Esophagus squamous epithelium (tissue), 5 donors: ENCODE data around the gene DDX17. TPM values are rescaled to one million over a fixed set of nuclear protein-coding genes. Genes with fewer than 3 reads are reported as not detected.

Experiments
- DNase-seq: peaks from one replicate; lab custom pipeline; 2025; lab: John Stamatoyannopoulos, UW
- H3K27ac ChIP-seq, 4 donors: fragments of 200-600 bp; sonication (generic); one replicate each; pipeline ENCODE4 v1.5.1; 2016 to 2019; ENCODE audit warnings: mild to moderate bottlenecking in 1 of 4
- H3K27me3 ChIP-seq, 4 donors: fragments of 200-600 bp; sonication (generic); 1 replicate in 3 of 4; 2 replicates in 1 of 4; pipeline versions ENCODE4 v1.5.1 to v1.6.0; 2017 to 2021; ENCODE audit warnings: antibody characterized with exemption in 1 of 4
- H3K36me3 ChIP-seq, 3 donors: fragments of 200-600 bp; sonication (generic); one replicate each; pipeline ENCODE4 v1.5.1; 2016 to 2019
- H3K4me1 ChIP-seq, 3 donors: fragments of 200-600 bp; sonication (generic); one replicate each; pipeline ENCODE4 v1.5.1; 2017 to 2019
- H3K4me3 ChIP-seq, 4 donors: fragments of 200-600 bp; sonication (generic); 1 replicate in 3 of 4; 2 replicates in 1 of 4; pipeline ENCODE4 v1.5.1; 2016 to 2019; ENCODE audit warnings: mild to moderate bottlenecking in 2 of 4, moderate library complexity in 1 of 4
- H3K9me3 ChIP-seq, 3 donors: fragments of 200-600 bp; sonication (generic); one replicate each; pipeline ENCODE4 v1.5.1; 2016 to 2019
- CTCF ChIP-seq, 6 experiments: fragments of 450-650 bp in 4 of 6; fragments of 200-600 bp in 2 of 6; sonication (generic) in 2 of 6; IDR thresholded peaks; one replicate each; pipeline ENCODE4 v1.5.1; 2016 to 2019; ENCODE audit warnings: antibody characterized with exemption in 6 of 6, mild to moderate bottlenecking in 4 of 6, moderate library complexity in 4 of 6
- POLR2A ChIP-seq, 4 donors: fragments of 450-650 bp; IDR thresholded peaks; one replicate each; pipeline ENCODE4 v1.6.1; 2017; ENCODE audit warnings: antibody characterized with exemption in 4 of 4, mild to moderate bottlenecking in 4 of 4, moderate library complexity in 3 of 4
- WGBS, 2 donors: methylation state at CpG; one replicate each; pipeline ENCODE4 v1.1.5; 2018; 5-methylcytosine and 5-hydroxymethylcytosine counted together
- intact Hi-C: fragments of 100-400 bp; cut with DNase I; formaldehyde crosslinking; loops from one replicate; pipeline ENCODE4 v1.15.0; 2022
- total RNA-seq, 4 donors: library from RNA; depleted of rRNA; stranded (reverse); fragments of >200 nt; gene quantifications; one replicate each; pipeline ENCODE4 v1.1.0, GENCODE V29; 2016
- donor health status: DM: yes; HTN: yes; CAD: no.

DDX17 gene
- total RNA-seq, 4 donors from 2014 or later = 164 to 498 (median 214) TPM

- peaks cover 28 to 72% (median 32%) of the 10 kb centered on the region in 3 donors for H3K4me1 ChIP-seq
Measured at GRCh38 chr22:38503021-38503420, 3.1 kb downstream of the DDX17 start.

GRCh38 chr22:38501797-38502672 lies 4.1 kb downstream of the DDX17 start:
- WGBS, 2 donors = 84 to 86% methylated on average over 7 to 8 of the region's 10 CpGs
- H3K9me3 ChIP-seq = no peaks in the 10 kb centered on the region
- peaks cover 23 to 61% (median 34%) of the 10 kb centered on the region in 3 donors for H3K36me3 ChIP-seq
- no peaks in the 10 kb centered on the region for H3K27me3 ChIP-seq
- intact Hi-C loops = no loop called here
- H3K4me3 ChIP-seq = peak overlapping the region in 2 of 4 donors; percentile 89 to 98
- peaks cover 24 to 74% (median 31%) of the 10 kb centered on the region in 3 donors for H3K4me1 ChIP-seq
- no peak for TF ChIP-seq CTCF (IDR thresholded peaks at IDR 0.05)
- no peak for TF ChIP-seq POLR2A (IDR thresholded peaks at IDR 0.05)
- no peak for DNase-seq
- peak overlapping the region in 1 of 4 donors; percentile 100 for H3K27ac ChIP-seq

More at GRCh38 chr22:38503021-38503420, 3.1 kb downstream of the DDX17 start:
- H3K36me3 ChIP-seq = peaks cover 18 to 51% (median 24%) of the 10 kb centered on the region in 3 donors
- intact Hi-C loops = no loop called here
- DNase-seq = no peak
- H3K27me3 ChIP-seq = no peaks in the 10 kb centered on the region
- H3K27ac ChIP-seq = peak overlapping the region in 3 of 4 donors; percentile 3 to 100 (median 100)
- H3K9me3 ChIP-seq = no peaks in the 10 kb centered on the region
- TF ChIP-seq POLR2A (IDR thresholded peaks at IDR 0.05) (no peak), CTCF (IDR thresholded peaks at IDR 0.05) (no peak)
- peak overlapping the region in 3 of 4 donors; percentile 89 to 98 (median 91) for H3K4me3 ChIP-seq
- WGBS, 2 donors = 43 to 44% methylated on average over 4 of the region's 4 CpGs

GRCh38 chr22:38497869-38498268 lies 8.2 kb downstream of the DDX17 start:
- Histone ChIP-seq H3K9me3 (no peaks in the 10 kb centered on the region), H3K27me3 (no peaks in the 10 kb centered on the region), H3K27ac (no peak overlapping the region), H3K36me3 (peaks cover 37 to 100% (median 73%) of the 10 kb centered on the region in 3 donors), H3K4me1 (peaks cover 6 to 69% (median 13%) of the 10 kb centered on the region in 3 donors), H3K4me3 (no peak overlapping the region)
- intact Hi-C loops = no loop called here
- no peak for TF ChIP-seq CTCF (IDR thresholded peaks at IDR 0.05)
- TF ChIP-seq POLR2A (IDR thresholded peaks at IDR 0.05) = no peak
- no peak for DNase-seq
- WGBS, 2 donors = 80 to 84% methylated on average over 3 of the region's 3 CpGs

- Histone ChIP-seq H3K4me3 (no peak overlapping the region), H3K27me3 (no peaks in the 10 kb centered on the region), H3K27ac (no peak overlapping the region), H3K9me3 (no peaks in the 10 kb centered on the region), H3K36me3 (peaks cover 40 to 100% (median 83%) of the 10 kb centered on the region in 3 donors), H3K4me1 (peaks cover 0 to 70% (median 4%) of the 10 kb centered on the region in 3 donors)
- no peak for DNase-seq
- WGBS, 2 donors = 93 to 94% methylated on average over 9 to 11 of the region's 12 CpGs
- intact Hi-C loops = no loop called here
- TF ChIP-seq CTCF (IDR thresholded peaks at IDR 0.05) = no peak
- TF ChIP-seq POLR2A (IDR thresholded peaks at IDR 0.05) = no peak
Measured at GRCh38 chr22:38494939-38495338, 11.2 kb downstream of the DDX17 start.

GRCh38 chr22:38494498-38494897 lies 11.6 kb downstream of the DDX17 start:
- Histone ChIP-seq H3K27me3 (no peaks in the 10 kb centered on the region), H3K27ac (no peak overlapping the region), H3K4me1 (peaks cover 0 to 66% (median 4%) of the 10 kb centered on the region in 3 donors), H3K9me3 (no peaks in the 10 kb centered on the region), H3K4me3 (no peak overlapping the region), H3K36me3 (peaks cover 41 to 100% (median 83%) of the 10 kb centered on the region in 3 donors)
- WGBS, 2 donors = 40 to 51% methylated on average over 2 of the region's 2 CpGs
- no peak for TF ChIP-seq CTCF (IDR thresholded peaks at IDR 0.05)
- no peak for TF ChIP-seq POLR2A (IDR thresholded peaks at IDR 0.05)
- DNase-seq = no peak
- intact Hi-C loops = no loop called here
